Measurements from ENCODE around the gene GRM4. TPM values are rescaled to one million over a fixed set of nuclear protein-coding genes. Genes with fewer than 3 reads are reported as not detected.

The GRM4 gene
- total and polyA plus RNA-seq, 10 of the 15 experiments (the other 5 are each of a cell fraction or from before 2014, with no cell fraction given): 0.01 to 0.31 (median 0.05) TPM; not detected in 2

GRCh38 chr6:34031625-34032383 is 114.1 kb downstream of the GRM4 start:
- Histone ChIP-seq H3K4me1 (ENCODE audit: control insufficient read depth, insufficient read depth, low read length) (peaks cover 12% of the 10 kb centered on the region), H3K27me3 (replicated peaks in 1 of 2; ENCODE audit: control insufficient read depth in 2 of 2, insufficient read depth in 2 of 2, low read length in 1 of 2) (no peaks in the 10 kb centered on the region; a peak in 1 of 4 replicates), H3K36me3 (ENCODE audit: control insufficient read depth in 2 of 2, insufficient read depth in 2 of 2, low read length in 1 of 2) (no peaks in the 10 kb centered on the region), H3K9me3 (replicated peaks; ENCODE audit: control insufficient read depth, insufficient read depth, low read length) (no peaks in the 10 kb centered on the region), H3K9ac (ENCODE audit: control insufficient read depth, insufficient read depth, low read length) (no peak overlapping the region), H3K4me2 (ENCODE audit: control insufficient read depth, insufficient read depth) (no peak overlapping the region; the same call in 1 of the 2 replicates), H3K4me3 (no peak overlapping the region), H3K27ac (ENCODE audit: control insufficient read depth, insufficient read depth) (no peak overlapping the region), H2AFZ (ENCODE audit: control insufficient read depth, low read depth, low read length) (no peak overlapping the region), H4K20me1 (ENCODE audit: control insufficient read depth, insufficient read depth) (no peaks in the 10 kb centered on the region), H3K79me2 (ENCODE audit: control insufficient read depth, insufficient read depth, low read length) (no peaks in the 10 kb centered on the region)
- ChIA-PET CTCF (no interaction called here), RAD21 (ENCODE audit: unreplicated experiment) (no interaction called here), POLR2A (no interaction called here), SMC1A (ENCODE audit: uncharacterized antibody, unreplicated experiment) (no interaction called here)
- FAIRE-seq (no peak), DNase-seq (ENCODE audit: low read depth, low spot score) (no peak), ATAC-seq (no peak)
- intact Hi-C loops (cut with micrococcal nuclease; ENCODE audit: unreplicated experiment): no loop called here
- in situ Hi-C loops (cut with MboI): no loop called here
- TF ChIP-seq SP1 (IDR thresholded peaks at IDR 0.05; ENCODE audit: low read depth, low read length) (no peak), SMAD1 (IDR thresholded peaks at IDR 0.05; ENCODE audit: low read depth, partially characterized antibody) (no peak), REST (IDR thresholded peaks at IDR 0.05; ENCODE audit: low read depth, low read length) (no peak), PAX8 (IDR thresholded peaks at IDR 0.05) (no peak), LARP7 (IDR thresholded peaks at IDR 0.05) (no peak), DPF2 (IDR thresholded peaks at IDR 0.05) (no peak), ZBED1 (IDR thresholded peaks at IDR 0.05; ENCODE audit: borderline replicate concordance) (no peak), YBX1 (IDR thresholded peaks at IDR 0.05) (no peak), TBL1XR1 (IDR thresholded peaks at IDR 0.05; ENCODE audit: low read depth, low read length) (no peak), SPI1 (IDR thresholded peaks at IDR 0.05; ENCODE audit: borderline replicate concordance, insufficient read depth, low read depth, low read length) (no peak), KDM1A (IDR thresholded peaks at IDR 0.05; ENCODE audit: borderline replicate concordance) (no peak)
- 23% methylated on average over 10 of the region's 12 CpGs for WGBS (ENCODE audit: insufficient coverage, insufficient replicate concordance, low lambda C conversion rate, missing lambda C conversion rate)
- BruUV-seq (replicated peaks): no TSS peak

Measured in GM12878 (cell line).